Fibroblast of lung (primary cell): ENCODE measurements around the gene LRRC49. TPM values are rescaled to one million over a fixed set of nuclear protein-coding genes. Genes with fewer than 3 reads are reported as not detected.
A peak's percentile ranks its signal among the peaks of the same experiment; 100 is the strongest.

Source experiments
- DNase-seq, 2 donors: peaks; one replicate each; pipeline versions ENCODE4 v3.0.0 to v3.0.0-alpha.2; 2010; ENCODE audit warnings: low read depth in 2 of 2
- H2AFZ ChIP-seq: 2 replicates; pipeline ENCODE4 v1.5.1; 2012; ENCODE audit warnings: low read length, control low read depth, inconsistent platforms
- H3K27ac ChIP-seq: 2 replicates; pipeline ENCODE4 v1.5.1; 2011; ENCODE audit warnings: low read length, control low read depth; ENCODE audit not compliant: insufficient read depth
- H3K27me3 ChIP-seq: 2 replicates; pipeline ENCODE4 v1.5.1; 2011; ENCODE audit warnings: mild to moderate bottlenecking, low read length; ENCODE audit not compliant: control insufficient read depth, insufficient read depth
- H3K36me3 ChIP-seq: 2 replicates; pipeline ENCODE4 v1.5.1; 2011; ENCODE audit warnings: low read length; ENCODE audit not compliant: control insufficient read depth, insufficient read depth
- H3K4me1 ChIP-seq: 2 replicates; pipeline ENCODE4 v1.5.1; 2011; ENCODE audit warnings: low read length; ENCODE audit not compliant: control insufficient read depth, insufficient read depth; ENCODE audit errors: extremely low read depth
- H3K4me2 ChIP-seq: 2 replicates; pipeline ENCODE4 v1.5.1; 2011; ENCODE audit warnings: low read length, control low read depth; ENCODE audit not compliant: insufficient read depth; ENCODE audit errors: extremely low read depth
- H3K4me3 ChIP-seq, 4 experiments: fragments of 200-600 bp in 1 of 4; sonication (generic) in 1 of 4; replicated peaks in 1 of 4; 2 replicates each; pipeline ENCODE4 v1.5.1; 2011 to 2016; ENCODE audit warnings: low read length in 4 of 4, low read depth in 3 of 4, mild to moderate bottlenecking in 3 of 4, control low read depth in 2 of 4, inconsistent platforms in 1 of 4, mixed read lengths in 1 of 4; ENCODE audit not compliant: insufficient read depth in 1 of 4; ENCODE audit errors: control extremely low read depth in 1 of 4
- H3K79me2 ChIP-seq: 2 replicates; pipeline ENCODE4 v1.5.1; 2012; ENCODE audit warnings: mild to moderate bottlenecking, low read length, inconsistent platforms; ENCODE audit not compliant: control insufficient read depth, insufficient read depth
- H3K9ac ChIP-seq: 2 replicates; pipeline ENCODE4 v1.5.1; 2011; ENCODE audit warnings: mild to moderate bottlenecking, low read length, control low read depth; ENCODE audit not compliant: insufficient read depth
- H3K9me3 ChIP-seq: 2 replicates; pipeline ENCODE4 v1.5.1; 2012; ENCODE audit warnings: low read depth, low read length; ENCODE audit not compliant: control insufficient read depth, insufficient read depth
- H4K20me1 ChIP-seq: 2 replicates; pipeline ENCODE4 v1.5.1; 2011; ENCODE audit warnings: low read length; ENCODE audit not compliant: control insufficient read depth, insufficient read depth; ENCODE audit errors: extremely low read depth
- EZH2 ChIP-seq: IDR thresholded peaks from 2 replicates; pipeline ENCODE4 v1.5.1; 2012; ENCODE audit warnings: low read length, control low read depth, mild to moderate bottlenecking; ENCODE audit errors: missing control alignments
- polyA plus RNA-seq, 2 donors: library from polyadenylated mRNA; depleted of rRNA in 1 of 2; stranded (reverse) in 1 of 2; unstranded in 1 of 2; fragments of >200 nt; gene quantifications; 2 replicates each; pipeline ENCODE4 v1.2.1, GENCODE V29; 2011 to 2012; ENCODE audit warnings: missing spikeins in 1 of 2
- total RNA-seq: library from RNA; depleted of rRNA; stranded (reverse); fragments of >200 nt; gene quantifications from 2 replicates; pipeline ENCODE4 v1.2.1, GENCODE V29; 2014
- TF ChIP-seq, protein P1 (sequence below), 2 donors: IDR thresholded peaks in 1 of 2; conservative IDR thresholded peaks in 1 of 2; 1 replicate in 1 of 2; 2 replicates in 1 of 2; pipeline ENCODE4 v1.5.1; 2011 to 2012; ENCODE audit warnings: low read length in 2 of 2, control low read depth in 1 of 2, inconsistent platforms in 1 of 2, low read depth in 1 of 2, mild to moderate bottlenecking in 1 of 2

The LRRC49 gene
- total and polyA plus RNA-seq, 2 donors (not counting 1 experiment from before 2014, with no cell fraction given): 10.0 to 31.5 TPM

DNA sequence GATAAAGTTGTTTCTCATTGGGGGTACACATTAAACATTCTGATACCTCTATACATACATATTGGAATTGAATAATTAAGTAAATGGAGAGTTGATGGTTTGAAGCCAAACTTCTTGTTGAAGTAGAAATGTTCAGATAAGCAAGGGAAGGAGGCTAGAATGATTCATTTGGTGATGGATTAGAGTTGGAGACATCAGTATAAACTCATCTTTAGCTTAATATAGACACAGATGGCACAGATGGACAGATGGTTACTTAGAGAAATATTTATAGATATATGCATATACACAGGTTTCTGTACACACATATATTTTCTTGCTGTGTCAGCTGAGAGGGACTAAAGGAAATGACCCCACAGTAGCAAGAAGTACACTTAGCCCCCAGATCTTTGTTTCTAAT is 69.5 kb downstream of the LRRC49 start:
- no peaks in the 10 kb centered on the region for H3K9me3 ChIP-seq
- DNase-seq: peak in 1 of 2 donors; percentile 26
- no peaks in the 10 kb centered on the region for H3K36me3 ChIP-seq
- H3K9ac ChIP-seq: no peak overlapping the region
- H3K4me2 ChIP-seq: no peak overlapping the region
- H3K79me2 ChIP-seq: no peaks in the 10 kb centered on the region
- no peak overlapping the region for H2AFZ ChIP-seq
- no peak overlapping the region for H3K27ac ChIP-seq
- TF ChIP-seq EZH2: no peak
- TF ChIP-seq, protein P1, sequence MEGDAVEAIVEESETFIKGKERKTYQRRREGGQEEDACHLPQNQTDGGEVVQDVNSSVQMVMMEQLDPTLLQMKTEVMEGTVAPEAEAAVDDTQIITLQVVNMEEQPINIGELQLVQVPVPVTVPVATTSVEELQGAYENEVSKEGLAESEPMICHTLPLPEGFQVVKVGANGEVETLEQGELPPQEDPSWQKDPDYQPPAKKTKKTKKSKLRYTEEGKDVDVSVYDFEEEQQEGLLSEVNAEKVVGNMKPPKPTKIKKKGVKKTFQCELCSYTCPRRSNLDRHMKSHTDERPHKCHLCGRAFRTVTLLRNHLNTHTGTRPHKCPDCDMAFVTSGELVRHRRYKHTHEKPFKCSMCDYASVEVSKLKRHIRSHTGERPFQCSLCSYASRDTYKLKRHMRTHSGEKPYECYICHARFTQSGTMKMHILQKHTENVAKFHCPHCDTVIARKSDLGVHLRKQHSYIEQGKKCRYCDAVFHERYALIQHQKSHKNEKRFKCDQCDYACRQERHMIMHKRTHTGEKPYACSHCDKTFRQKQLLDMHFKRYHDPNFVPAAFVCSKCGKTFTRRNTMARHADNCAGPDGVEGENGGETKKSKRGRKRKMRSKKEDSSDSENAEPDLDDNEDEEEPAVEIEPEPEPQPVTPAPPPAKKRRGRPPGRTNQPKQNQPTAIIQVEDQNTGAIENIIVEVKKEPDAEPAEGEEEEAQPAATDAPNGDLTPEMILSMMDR (conservative IDR thresholded peaks at IDR 0.05 in 1 of 2, IDR thresholded peaks at IDR 0.05 in 1 of 2; ENCODE audit: low read depth in 1 of 2, low read length in 2 of 2): no peak
- no peaks in the 10 kb centered on the region for H3K27me3 ChIP-seq
- no peaks in the 10 kb centered on the region for H3K4me1 ChIP-seq
- no peaks in the 10 kb centered on the region for H4K20me1 ChIP-seq
- H3K4me3 ChIP-seq: no peak overlapping the region

DNA sequence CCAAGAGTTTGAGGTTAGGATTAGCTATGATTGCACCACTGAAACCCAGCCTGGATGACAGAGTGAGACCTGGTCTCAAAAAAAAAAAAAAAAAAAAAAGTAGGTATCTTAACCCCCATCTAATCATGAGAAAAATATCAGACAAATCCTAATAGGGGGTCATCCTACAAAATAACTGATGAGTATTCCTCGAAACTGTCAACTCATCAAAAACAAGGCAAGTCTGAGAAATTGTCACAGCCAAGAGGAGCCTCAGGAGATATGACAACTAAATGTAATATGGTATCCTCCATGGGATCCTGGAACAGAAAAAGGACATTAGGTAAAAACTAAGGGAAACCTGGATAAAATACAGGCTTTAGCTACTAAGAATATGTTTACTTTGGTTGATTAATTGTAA is 70.6 kb downstream of the LRRC49 start:
- Histone ChIP-seq H3K4me3 (no peak overlapping the region), H3K79me2 (no peaks in the 10 kb centered on the region), H3K9me3 (no peaks in the 10 kb centered on the region), H4K20me1 (no peaks in the 10 kb centered on the region), H3K4me2 (no peak overlapping the region), H3K9ac (no peak overlapping the region), H2AFZ (no peak overlapping the region), H3K36me3 (no peaks in the 10 kb centered on the region), H3K27me3 (no peaks in the 10 kb centered on the region), H3K27ac (no peak overlapping the region), H3K4me1 (no peaks in the 10 kb centered on the region)
- no peak for DNase-seq
- TF ChIP-seq EZH2: no peak
- TF ChIP-seq, protein P1 (conservative IDR thresholded peaks at IDR 0.05 in 1 of 2, IDR thresholded peaks at IDR 0.05 in 1 of 2; ENCODE audit: low read depth in 1 of 2, low read length in 2 of 2): no peak

DNA sequence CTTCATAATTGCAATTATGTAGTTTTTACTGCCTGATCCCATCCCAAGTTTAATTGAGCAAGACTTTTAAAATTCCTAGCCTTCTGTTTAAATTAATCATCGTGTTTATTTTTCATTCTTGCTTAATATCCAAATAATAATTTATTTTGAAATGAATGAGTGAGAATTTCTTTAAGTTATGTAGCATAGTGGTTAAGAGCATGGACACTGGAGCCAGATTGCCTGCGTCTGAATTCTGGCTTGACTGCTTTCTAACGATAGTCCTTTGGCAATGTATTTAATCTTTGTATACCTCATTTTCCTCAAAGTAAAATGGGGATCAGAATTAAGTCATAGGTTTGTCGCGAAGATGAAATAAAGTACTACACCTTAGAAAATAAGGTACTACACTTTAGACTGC is 71.4 kb downstream of the LRRC49 start:
- Histone ChIP-seq H3K9ac (no peak overlapping the region), H3K9me3 (no peaks in the 10 kb centered on the region), H2AFZ (no peak overlapping the region), H3K79me2 (no peaks in the 10 kb centered on the region), H3K27ac (no peak overlapping the region), H3K4me2 (no peak overlapping the region), H3K36me3 (no peaks in the 10 kb centered on the region), H3K27me3 (no peaks in the 10 kb centered on the region), H4K20me1 (no peaks in the 10 kb centered on the region), H3K4me1 (no peaks in the 10 kb centered on the region), H3K4me3 (no peak overlapping the region)
- DNase-seq: peak in 1 of 2 donors; percentile 62
- TF ChIP-seq EZH2: no peak
- TF ChIP-seq, protein P1 (conservative IDR thresholded peaks at IDR 0.05 in 1 of 2, IDR thresholded peaks at IDR 0.05 in 1 of 2; ENCODE audit: low read depth in 1 of 2, low read length in 2 of 2): no peak
